GM12872 (cell line): Measurements from ENCODE around the gene TMEM117.

ENCODE experiments used
- TF ChIP-seq, protein P1 (sequence below): IDR thresholded peaks from 3 replicates; pipeline ENCODE4 v1.5.1; 2011; ENCODE audit warnings: low read depth, mild to moderate bottlenecking, low read length, moderate library complexity; ENCODE audit not compliant: insufficient read depth

The TMEM117 gene

DNA sequence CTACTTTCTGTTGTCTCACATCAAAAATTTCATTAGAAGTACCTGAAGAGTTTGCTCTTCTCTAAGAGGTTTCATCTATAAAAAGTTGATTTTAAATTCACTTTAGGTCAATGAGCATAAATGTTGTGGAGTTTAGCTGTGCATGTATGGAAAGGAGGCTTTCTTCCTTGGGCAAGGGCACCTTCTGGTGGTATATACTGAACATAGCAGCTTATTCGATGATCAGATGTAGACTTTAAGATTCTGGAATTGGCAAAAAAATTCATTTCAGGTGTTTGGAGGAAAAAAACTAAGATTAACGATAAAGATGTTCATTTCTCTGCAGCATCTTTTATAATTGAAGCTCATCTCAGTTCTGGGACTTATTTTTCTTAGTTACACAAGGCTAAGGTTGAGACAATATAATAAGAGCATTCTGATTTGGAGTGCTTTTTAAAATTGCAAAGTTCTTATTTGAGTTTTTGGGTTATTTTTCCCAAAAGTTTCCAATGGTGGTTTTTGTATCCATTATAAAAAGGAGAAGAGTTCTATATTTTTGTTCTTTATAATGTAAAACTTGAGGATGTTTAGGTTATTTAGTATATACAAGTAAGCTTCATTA, 46.8 kb downstream of the TMEM117 start:
- TF ChIP-seq, protein P1, sequence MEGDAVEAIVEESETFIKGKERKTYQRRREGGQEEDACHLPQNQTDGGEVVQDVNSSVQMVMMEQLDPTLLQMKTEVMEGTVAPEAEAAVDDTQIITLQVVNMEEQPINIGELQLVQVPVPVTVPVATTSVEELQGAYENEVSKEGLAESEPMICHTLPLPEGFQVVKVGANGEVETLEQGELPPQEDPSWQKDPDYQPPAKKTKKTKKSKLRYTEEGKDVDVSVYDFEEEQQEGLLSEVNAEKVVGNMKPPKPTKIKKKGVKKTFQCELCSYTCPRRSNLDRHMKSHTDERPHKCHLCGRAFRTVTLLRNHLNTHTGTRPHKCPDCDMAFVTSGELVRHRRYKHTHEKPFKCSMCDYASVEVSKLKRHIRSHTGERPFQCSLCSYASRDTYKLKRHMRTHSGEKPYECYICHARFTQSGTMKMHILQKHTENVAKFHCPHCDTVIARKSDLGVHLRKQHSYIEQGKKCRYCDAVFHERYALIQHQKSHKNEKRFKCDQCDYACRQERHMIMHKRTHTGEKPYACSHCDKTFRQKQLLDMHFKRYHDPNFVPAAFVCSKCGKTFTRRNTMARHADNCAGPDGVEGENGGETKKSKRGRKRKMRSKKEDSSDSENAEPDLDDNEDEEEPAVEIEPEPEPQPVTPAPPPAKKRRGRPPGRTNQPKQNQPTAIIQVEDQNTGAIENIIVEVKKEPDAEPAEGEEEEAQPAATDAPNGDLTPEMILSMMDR: peak; percentile 75

DNA sequence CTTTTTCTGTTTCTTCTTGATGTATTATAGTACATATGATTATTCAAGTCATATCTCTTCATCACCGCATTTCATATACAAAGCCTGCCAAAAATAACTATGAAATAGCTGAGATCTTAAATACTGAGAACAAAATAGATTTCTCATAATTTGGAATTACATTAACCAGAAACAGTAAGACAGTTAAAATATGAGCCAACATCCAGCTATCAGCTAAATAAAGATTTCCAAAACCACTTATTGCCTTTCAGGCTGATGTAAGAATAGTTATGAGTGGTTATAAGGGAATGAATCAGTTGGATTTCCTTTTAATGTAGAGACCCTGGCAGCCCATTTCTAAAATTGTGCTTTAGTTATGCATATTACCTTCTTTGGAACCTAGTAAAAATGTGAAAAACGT, 47.4 kb downstream of the TMEM117 start:
- TF ChIP-seq, protein P1: no peak

DNA sequence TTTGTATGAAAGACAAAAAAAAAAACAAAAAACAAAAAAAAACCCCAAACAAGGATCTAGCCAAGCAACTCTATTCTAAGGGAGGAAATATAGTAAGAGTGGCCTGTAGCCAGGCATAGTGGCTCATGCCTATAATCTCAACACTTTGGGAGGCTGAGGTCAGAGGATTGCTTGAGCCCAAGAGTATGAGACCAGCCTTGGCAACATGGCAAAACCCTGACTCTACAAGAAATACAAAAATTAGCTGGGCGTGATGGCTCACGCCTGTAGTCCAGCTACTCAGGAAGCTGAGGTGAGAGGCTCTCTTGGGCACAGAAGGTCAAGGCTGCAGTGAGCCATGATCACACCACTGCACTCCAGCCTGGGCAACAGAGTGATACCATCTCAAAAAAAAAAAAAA, 47.9 kb downstream of the TMEM117 start:
- TF ChIP-seq, protein P1: no peak

DNA sequence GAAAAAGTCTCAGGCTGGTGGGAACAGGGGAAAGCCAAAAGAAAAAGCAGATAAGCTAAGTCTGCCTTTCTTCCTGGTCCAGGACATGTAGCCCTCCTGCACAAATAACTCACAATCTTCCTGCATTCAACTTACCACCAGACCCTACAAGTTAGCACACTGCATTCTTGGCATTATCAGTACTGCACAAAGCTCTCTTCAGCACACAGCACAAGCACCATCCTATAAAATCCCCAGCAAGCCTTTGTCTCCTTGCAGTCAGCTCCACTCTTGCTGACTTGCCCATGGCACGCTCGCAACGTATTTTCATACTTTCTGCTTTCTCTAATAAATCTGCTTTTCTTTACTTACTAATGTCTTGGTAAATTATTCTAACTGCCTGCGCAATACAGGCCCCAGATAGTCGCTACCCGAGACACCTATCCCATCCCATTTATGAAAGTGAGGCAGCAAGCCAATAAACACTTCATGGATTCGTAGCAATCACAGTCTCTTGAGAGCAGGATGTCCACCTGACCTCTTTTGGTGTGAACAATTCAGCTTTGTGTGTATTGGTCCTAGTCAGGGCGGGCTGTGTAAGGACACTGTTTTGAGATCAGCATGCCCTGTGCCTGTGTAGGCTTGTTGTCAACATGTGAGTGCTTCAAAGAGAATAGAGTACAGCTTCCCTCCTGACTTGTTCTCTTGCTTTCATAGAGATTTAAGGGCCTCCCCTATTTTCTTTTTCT, 49.0 kb downstream of the TMEM117 start:
- TF ChIP-seq, protein P1: no peak

DNA sequence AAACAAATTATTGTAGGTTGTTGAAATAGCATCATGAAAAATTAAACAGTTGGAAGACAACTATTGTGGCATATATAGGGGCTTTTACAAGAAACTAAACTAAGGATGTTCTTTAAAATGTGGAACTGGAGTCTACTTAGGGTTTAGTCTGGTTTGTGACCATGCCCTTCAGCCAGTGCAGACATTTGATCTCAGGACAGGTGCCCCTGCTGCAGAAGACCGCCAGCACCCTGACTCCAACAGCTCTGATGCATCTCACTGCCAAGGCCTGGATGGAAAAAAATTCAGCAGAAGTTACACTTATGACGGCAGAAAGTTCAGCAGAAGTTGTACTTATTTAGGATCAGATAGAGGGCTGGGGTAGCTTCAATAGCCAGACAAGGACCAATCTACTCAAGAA, 51.5 kb downstream of the TMEM117 start:
- TF ChIP-seq, protein P1: no peak

DNA sequence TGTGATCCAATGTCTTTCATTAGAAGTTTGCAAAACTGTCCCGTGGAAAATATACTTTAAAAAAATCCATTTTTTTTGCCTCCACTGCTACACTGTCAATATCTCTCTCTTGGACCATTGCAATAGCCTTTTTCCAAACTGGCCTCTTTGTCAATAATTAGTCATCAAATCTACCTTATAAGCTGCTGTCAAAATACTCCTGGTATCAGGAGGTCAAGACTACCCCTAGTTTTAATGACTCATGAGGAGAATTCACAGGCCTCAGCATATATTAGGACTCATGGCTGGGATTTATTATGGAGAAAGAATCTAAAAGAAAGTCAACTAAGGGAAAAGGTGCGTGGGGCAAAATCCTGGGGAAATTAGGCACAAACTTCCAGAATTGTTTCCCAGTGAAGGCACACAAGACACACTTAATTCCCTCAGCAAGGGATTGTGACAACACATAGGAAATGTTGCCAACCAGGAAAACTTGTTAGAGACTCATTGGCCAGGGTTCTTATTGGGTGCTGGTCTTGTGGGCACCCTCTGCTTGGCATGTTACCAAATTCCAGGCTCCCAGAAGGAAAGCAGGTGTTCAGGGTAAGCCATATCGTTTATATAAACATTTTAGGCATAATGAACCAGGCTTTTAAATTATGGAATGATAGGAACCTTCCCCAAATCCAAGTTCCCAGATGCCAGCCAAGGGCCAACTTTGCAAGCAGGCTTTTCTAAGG, 56.1 kb downstream of the TMEM117 start:
- TF ChIP-seq, protein P1: no peak

DNA sequence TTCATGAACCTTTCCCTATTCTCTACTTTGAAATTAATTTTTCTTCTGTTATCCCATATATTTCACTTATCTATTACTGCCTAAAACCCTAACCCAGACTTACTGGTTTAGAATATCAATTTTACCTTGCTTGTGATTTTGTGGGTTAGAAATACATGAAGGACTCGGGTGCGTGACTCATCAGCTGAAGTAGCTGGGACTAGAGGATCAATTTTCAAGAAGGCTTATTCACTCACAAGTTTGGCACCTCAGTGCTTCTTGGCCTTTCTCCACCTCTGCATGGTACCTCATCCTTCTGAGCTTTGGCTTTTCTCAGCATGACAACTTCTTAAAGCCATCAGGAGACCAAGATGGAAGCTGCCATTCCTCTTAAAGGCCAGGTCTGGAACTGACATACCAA, 57.8 kb downstream of the TMEM117 start:
- TF ChIP-seq, protein P1: no peak
